H1 (cell line): ENCODE results near the gene EFCAB6.

Experiments
- ATF2 ChIP-seq: IDR thresholded peaks from 2 replicates; pipeline ENCODE4 v1.6.1; 2012; ENCODE audit warnings: low read length, inconsistent platforms
- CEBPB ChIP-seq: IDR thresholded peaks from 2 replicates; pipeline ENCODE4 v1.6.1; 2012; ENCODE audit warnings: low read depth, low read length
- E2F6 ChIP-seq: IDR thresholded peaks from 2 replicates; pipeline ENCODE4 v1.6.1; 2012; ENCODE audit warnings: inconsistent platforms
- HDAC6 ChIP-seq: IDR thresholded peaks from one replicate; pipeline ENCODE4 v1.7.1; 2012; ENCODE audit warnings: low read depth, mild to moderate bottlenecking, inconsistent platforms, low read length, moderate library complexity
- POLR2A ChIP-seq, 2 experiments: IDR thresholded peaks; 1 replicate in 1 of 2; 2 replicates in 1 of 2; pipeline ENCODE4 v1.6.1; 2011; ENCODE audit warnings: low read depth in 2 of 2, low read length in 2 of 2, mild to moderate bottlenecking in 2 of 2; ENCODE audit errors: control extremely low read depth in 1 of 2
- POLR2AphosphoS5 ChIP-seq: IDR thresholded peaks from 2 replicates; pipeline ENCODE4 v1.6.1; 2011; ENCODE audit warnings: low read depth, low read length
- POU5F1 ChIP-seq: IDR thresholded peaks from 2 replicates; pipeline ENCODE4 v1.6.1; 2011; ENCODE audit warnings: low read depth, mild to moderate bottlenecking, low read length, moderate library complexity
- RAD21 ChIP-seq, 2 experiments: IDR thresholded peaks in 1 of 2; conservative IDR thresholded peaks in 1 of 2; 2 replicates each; pipeline ENCODE4 v1.6.1; 2011; ENCODE audit warnings: low read depth in 2 of 2, low read length in 2 of 2, improper control_type of control experiment in 1 of 2, inconsistent platforms in 1 of 2, mild to moderate bottlenecking in 1 of 2, moderate library complexity in 1 of 2
- RNF2 ChIP-seq: fragments of 200-900, 300-1000 bp; sonication (generic); IDR thresholded peaks from 2 replicates; pipeline ENCODE4 v1.7.1; 2016; ENCODE audit warnings: borderline replicate concordance, low read depth, mild to moderate bottlenecking, antibody characterized with exemption, low read length; ENCODE audit not compliant: poor library complexity, severe bottlenecking; ENCODE audit errors: missing control alignments
- SP4 ChIP-seq: IDR thresholded peaks from 2 replicates; pipeline ENCODE4 v1.6.1; 2012; ENCODE audit warnings: low read length, inconsistent platforms
- TBP ChIP-seq: IDR thresholded peaks from 2 replicates; pipeline ENCODE4 v1.6.1; 2011; ENCODE audit warnings: low read depth, low read length, improper control_type of control experiment
- ZNF274 ChIP-seq: IDR thresholded peaks from 2 replicates; pipeline ENCODE4 v1.7.0; 2012; ENCODE audit warnings: low read length, borderline replicate concordance; ENCODE audit errors: extremely low read depth
- TF ChIP-seq, protein P1 (sequence below), 3 experiments: IDR thresholded peaks; 1 replicate in 2 of 3; 2 replicates in 1 of 3; pipeline versions ENCODE4 v1.5.1 to v1.6.1; 2011; ENCODE audit warnings: low read length in 3 of 3, mild to moderate bottlenecking in 3 of 3, inconsistent platforms in 2 of 3, low read depth in 1 of 3, moderate library complexity in 1 of 3; ENCODE audit not compliant: insufficient read depth in 1 of 3; ENCODE audit errors: control extremely low read depth in 1 of 3

DNA sequence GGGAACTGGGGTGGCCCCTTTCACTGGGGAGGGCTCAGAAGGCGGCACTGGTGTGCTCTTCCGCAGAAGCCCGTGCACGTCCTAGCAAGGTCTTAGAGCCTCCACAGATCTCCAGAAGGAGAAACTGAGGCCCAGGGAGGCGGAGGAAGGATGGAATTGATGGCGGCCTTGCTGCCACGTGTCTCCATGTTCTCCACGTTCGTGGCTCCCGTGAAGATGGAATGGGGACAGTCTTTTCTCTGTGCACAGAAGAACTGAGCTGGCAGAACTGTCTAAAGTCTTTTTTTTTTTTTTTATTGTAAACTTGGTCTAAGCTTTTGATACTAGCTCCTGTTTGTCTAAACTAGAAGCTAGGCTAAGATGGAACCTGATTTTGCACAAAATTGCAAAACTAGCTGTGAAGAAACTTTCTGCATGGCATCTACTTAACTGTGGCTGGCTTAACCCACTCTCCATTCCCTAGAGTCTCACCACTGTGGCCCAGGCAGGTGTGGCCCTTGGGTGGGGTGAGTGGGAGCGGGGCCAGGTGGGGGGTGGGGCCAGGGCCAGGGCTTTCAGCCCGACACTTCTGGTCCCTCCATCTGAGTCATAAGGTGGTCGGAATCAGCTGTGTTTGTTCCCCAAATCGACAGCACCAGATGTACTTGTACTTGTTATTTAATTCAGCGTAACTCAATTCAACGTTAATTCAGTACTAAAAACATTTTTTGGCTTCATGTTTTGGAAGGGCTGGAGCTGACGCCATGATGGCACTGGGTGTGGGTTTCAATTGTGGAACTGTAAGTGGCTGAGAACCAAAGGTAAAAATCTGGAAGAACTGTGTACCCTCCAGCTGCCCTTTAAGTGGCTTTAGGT is 279.6 kb downstream of the EFCAB6 start:
- TF ChIP-seq, protein P1, sequence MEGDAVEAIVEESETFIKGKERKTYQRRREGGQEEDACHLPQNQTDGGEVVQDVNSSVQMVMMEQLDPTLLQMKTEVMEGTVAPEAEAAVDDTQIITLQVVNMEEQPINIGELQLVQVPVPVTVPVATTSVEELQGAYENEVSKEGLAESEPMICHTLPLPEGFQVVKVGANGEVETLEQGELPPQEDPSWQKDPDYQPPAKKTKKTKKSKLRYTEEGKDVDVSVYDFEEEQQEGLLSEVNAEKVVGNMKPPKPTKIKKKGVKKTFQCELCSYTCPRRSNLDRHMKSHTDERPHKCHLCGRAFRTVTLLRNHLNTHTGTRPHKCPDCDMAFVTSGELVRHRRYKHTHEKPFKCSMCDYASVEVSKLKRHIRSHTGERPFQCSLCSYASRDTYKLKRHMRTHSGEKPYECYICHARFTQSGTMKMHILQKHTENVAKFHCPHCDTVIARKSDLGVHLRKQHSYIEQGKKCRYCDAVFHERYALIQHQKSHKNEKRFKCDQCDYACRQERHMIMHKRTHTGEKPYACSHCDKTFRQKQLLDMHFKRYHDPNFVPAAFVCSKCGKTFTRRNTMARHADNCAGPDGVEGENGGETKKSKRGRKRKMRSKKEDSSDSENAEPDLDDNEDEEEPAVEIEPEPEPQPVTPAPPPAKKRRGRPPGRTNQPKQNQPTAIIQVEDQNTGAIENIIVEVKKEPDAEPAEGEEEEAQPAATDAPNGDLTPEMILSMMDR (IDR thresholded peaks at IDR 0.05; ENCODE audit: control extremely low read depth in 1 of 3, insufficient read depth in 1 of 3, low read depth in 1 of 3, low read length in 3 of 3): no peak
- TF ChIP-seq POLR2A (IDR thresholded peaks at IDR 0.05; ENCODE audit: control extremely low read depth in 1 of 2, low read depth in 2 of 2, low read length in 2 of 2): no peak
- no peak for TF ChIP-seq RNF2
- TF ChIP-seq RAD21 (IDR thresholded peaks at IDR 0.05 in 1 of 2, conservative IDR thresholded peaks at IDR 0.05 in 1 of 2; ENCODE audit: low read depth in 2 of 2, low read length in 2 of 2): no peak
- TF ChIP-seq HDAC6: no peak
- no peak for TF ChIP-seq POLR2AphosphoS5
- TF ChIP-seq TBP: no peak
- no peak for TF ChIP-seq POU5F1
- TF ChIP-seq CEBPB: no peak
- TF ChIP-seq SP4: no peak
- no peak for TF ChIP-seq ZNF274
- no peak for TF ChIP-seq E2F6
- no peak for TF ChIP-seq ATF2
